Measurements from ENCODE around the gene ZNF483. TPM values are rescaled to one million over a fixed set of nuclear protein-coding genes. Genes with fewer than 3 reads are reported as not detected.

Gene ZNF483
- total and polyA plus RNA-seq, 12 donors, result 0.09 to 11.3 (median 6.4) TPM

GRCh38 chr9:111599955-111600343 is 75.0 kb downstream of the ZNF483 start:
- Histone ChIP-seq H3K9me3 (no peaks in the 10 kb centered on the region), H3K4me3 (peak overlapping the region; percentile 57 to 99 (median 79)), H3K36me3 (peaks cover 0 to 23% (median 6%) of the 10 kb centered on the region in 9 donors), H3K27me3 (peaks cover 0 to 18% (median 0%) of the 10 kb centered on the region in 7 donors), H3K27ac (peak overlapping the region in 9 of 10 donors; percentile 78 to 95 (median 89)), H3K4me1 (peaks cover 0 to 24% (median 10%) of the 10 kb centered on the region in 9 donors)
- 32 to 33% methylated on average over 17 of the region's 17 CpGs for WGBS, 2 donors
- no peak for TF ChIP-seq CTCF (IDR thresholded peaks at IDR 0.05)
- ATAC-seq (peak in 6 of 8 donors; percentile 5 to 48 (median 18)), DNase-seq (no peak)
- intact Hi-C loops (cut with DNase I), result loop anchor here in 6 of 10 donors (2.0 to 10.0 kb wide), 5 partner anchors 61 to 95 kb away; partner anchors contain the start of gene GNG10 (in 2 of the 6)

- H3K36me3 ChIP-seq, result peaks cover 0 to 8% (median 0%) of the 10 kb centered on the region in 9 donors
- H3K9me3 ChIP-seq, result no peaks in the 10 kb centered on the region
- peak overlapping the region in 1 of 10 donors; percentile 26 for H3K27ac ChIP-seq
- H3K27me3 ChIP-seq, result peaks cover 0 to 18% (median 0%) of the 10 kb centered on the region in 7 donors
- no peak for TF ChIP-seq CTCF (IDR thresholded peaks at IDR 0.05)
- ATAC-seq (no peak), DNase-seq (no peak)
- intact Hi-C loops (cut with DNase I), result no loop called here
- H3K4me3 ChIP-seq, result no peak overlapping the region
- 66 to 73% methylated on average over 10 of the region's 10 CpGs for WGBS, 2 donors
- peaks cover 0 to 24% (median 10%) of the 10 kb centered on the region in 9 donors for H3K4me1 ChIP-seq
Measured at GRCh38 chr9:111601237-111602018, 76.4 kb downstream of the ZNF483 start.

- intact Hi-C loops (cut with DNase I), result no loop called here
- H3K27me3 ChIP-seq, result peaks cover 0 to 20% (median 2%) of the 10 kb centered on the region in 7 donors
- ATAC-seq (no peak), DNase-seq (no peak)
- H3K9me3 ChIP-seq, result no peaks in the 10 kb centered on the region
- H3K36me3 ChIP-seq, result no peaks in the 10 kb centered on the region
- TF ChIP-seq CTCF (IDR thresholded peaks at IDR 0.05), result no peak
- no peak overlapping the region for H3K4me3 ChIP-seq
- WGBS, 2 donors, result 73 to 80% methylated on average over 4 of the region's 4 CpGs
- peaks cover 0 to 17% (median 7%) of the 10 kb centered on the region in 9 donors for H3K4me1 ChIP-seq
- no peak overlapping the region for H3K27ac ChIP-seq
Measured at GRCh38 chr9:111603041-111603440, 78.1 kb downstream of the ZNF483 start.

GRCh38 chr9:111604054-111604615 is 79.2 kb downstream of the ZNF483 start:
- DNase-seq (no peak), ATAC-seq (no peak)
- 79 to 80% methylated on average over 16 of the region's 16 CpGs for WGBS, 2 donors
- Histone ChIP-seq H3K36me3 (no peaks in the 10 kb centered on the region), H3K9me3 (no peaks in the 10 kb centered on the region), H3K4me3 (no peak overlapping the region), H3K27ac (no peak overlapping the region), H3K27me3 (peaks cover 0 to 21% (median 8%) of the 10 kb centered on the region in 7 donors), H3K4me1 (peaks cover 0 to 7% (median 4%) of the 10 kb centered on the region in 9 donors)
- no peak for TF ChIP-seq CTCF (IDR thresholded peaks at IDR 0.05)
- intact Hi-C loops (cut with DNase I), result no loop called here

Data from heart right ventricle (tissue), 16 donors.